ENCODE results near the gene NRG2. TPM values are rescaled to one million over a fixed set of nuclear protein-coding genes. Genes with fewer than 3 reads are reported as not detected.

Gene NRG2
- total RNA-seq, 1 experiment from 2014 or later, result 0.91 TPM

- POLR2A ChIA-PET, result interaction anchor here (0.7 to 1.4 kb wide), 2 partner anchors 17 to 30 kb away, joined by 3 to 6 read pairs; no protein-coding TSS in a partner anchor
- H3K4me3 ChIP-seq (replicated peaks in 1 of 2; ENCODE audit: low read depth in 1 of 2, low read length in 2 of 2), result peak overlapping the region; percentile 11 to 40; a peak in 3 of 4 replicates
Observed at GRCh38 chr5:139985290-139985689, 57.8 kb downstream of the NRG2 start.

More at GRCh38 chr5:139985290-139985689, 57.8 kb downstream of the NRG2 start:
- no TSS peak for BruUV-seq (replicated peaks)
- intact Hi-C loops (cut with micrococcal nuclease), result no loop called here
- Histone ChIP-seq H4K20me1 (ENCODE audit: insufficient read depth) (no peaks in the 10 kb centered on the region), H3K9ac (ENCODE audit: low read length) (peak overlapping the region; percentile 51), H2AFZ (ENCODE audit: low read depth, low read length, poor library complexity, severe bottlenecking) (peak overlapping the region; percentile 30), H3K27me3 (ENCODE audit: insufficient read depth, low read length) (no peaks in the 10 kb centered on the region), H3K4me1 (ENCODE audit: control insufficient read depth in 1 of 2, insufficient read depth in 2 of 2, low read length in 2 of 2) (peaks cover 20 to 45% of the 10 kb centered on the region in 2 experiments), H3K36me3 (ENCODE audit: control insufficient read depth in 1 of 2, insufficient read depth in 2 of 2, low read length in 2 of 2) (no peaks in the 10 kb centered on the region), H3K4me2 (ENCODE audit: low read length) (peak overlapping the region; percentile 76), H3K27ac (ENCODE audit: low read depth, low read length) (peak overlapping the region; percentile 56), H3K9me2 (ENCODE audit: insufficient read depth) (no peaks in the 10 kb centered on the region), H3K9me3 (ENCODE audit: control insufficient read depth in 1 of 2, insufficient read depth in 1 of 2, low read depth in 1 of 2, low read length in 2 of 2) (no peaks in the 10 kb centered on the region), H3K79me2 (ENCODE audit: insufficient read depth, low read length) (no peaks in the 10 kb centered on the region)
- no peak for TF ChIP-seq EZH2phosphoT487 (IDR thresholded peaks at IDR 0.05; ENCODE audit: borderline replicate concordance)
- no peak for TF ChIP-seq FOSL1 (IDR thresholded peaks at IDR 0.05; ENCODE audit: low read depth)
- no peak; the same call in 1 of the 2 replicates for TF ChIP-seq SIN3A (IDR thresholded peaks at IDR 0.05; ENCODE audit: low read depth)
- no peak for TF ChIP-seq SRF (IDR thresholded peaks at IDR 0.05; ENCODE audit: low read depth)
- TF ChIP-seq ELF1 (IDR thresholded peaks at IDR 0.05; ENCODE audit: borderline replicate concordance, low read depth), result no peak
- TF ChIP-seq POLR2A (IDR thresholded peaks at IDR 0.05; ENCODE audit: borderline replicate concordance, extremely low read depth, insufficient read depth, insufficient read length), result no peak
- TF ChIP-seq MAX (IDR thresholded peaks at IDR 0.05), result no peak
- TF ChIP-seq REST (IDR thresholded peaks at IDR 0.05; ENCODE audit: low read depth), result no peak
- TF ChIP-seq, protein P1, sequence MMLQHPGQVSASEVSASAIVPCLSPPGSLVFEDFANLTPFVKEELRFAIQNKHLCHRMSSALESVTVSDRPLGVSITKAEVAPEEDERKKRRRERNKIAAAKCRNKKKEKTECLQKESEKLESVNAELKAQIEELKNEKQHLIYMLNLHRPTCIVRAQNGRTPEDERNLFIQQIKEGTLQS (IDR thresholded peaks at IDR 0.05), result no peak
- no peak for TF ChIP-seq POLR2AphosphoS5 (IDR thresholded peaks at IDR 0.05; ENCODE audit: low read depth, low read length)
- TF ChIP-seq JUND (IDR thresholded peaks at IDR 0.05), result no peak
- no peak for TF ChIP-seq CBX3 (IDR thresholded peaks at IDR 0.05; ENCODE audit: low read depth)
- TF ChIP-seq EZH2 (IDR thresholded peaks at IDR 0.05), result no peak
- no peak for TF ChIP-seq RAD21 (IDR thresholded peaks at IDR 0.05; ENCODE audit: low read depth)
- TF ChIP-seq CEBPB (IDR thresholded peaks at IDR 0.05; ENCODE audit: low read depth), result no peak
- TF ChIP-seq, protein P2, sequence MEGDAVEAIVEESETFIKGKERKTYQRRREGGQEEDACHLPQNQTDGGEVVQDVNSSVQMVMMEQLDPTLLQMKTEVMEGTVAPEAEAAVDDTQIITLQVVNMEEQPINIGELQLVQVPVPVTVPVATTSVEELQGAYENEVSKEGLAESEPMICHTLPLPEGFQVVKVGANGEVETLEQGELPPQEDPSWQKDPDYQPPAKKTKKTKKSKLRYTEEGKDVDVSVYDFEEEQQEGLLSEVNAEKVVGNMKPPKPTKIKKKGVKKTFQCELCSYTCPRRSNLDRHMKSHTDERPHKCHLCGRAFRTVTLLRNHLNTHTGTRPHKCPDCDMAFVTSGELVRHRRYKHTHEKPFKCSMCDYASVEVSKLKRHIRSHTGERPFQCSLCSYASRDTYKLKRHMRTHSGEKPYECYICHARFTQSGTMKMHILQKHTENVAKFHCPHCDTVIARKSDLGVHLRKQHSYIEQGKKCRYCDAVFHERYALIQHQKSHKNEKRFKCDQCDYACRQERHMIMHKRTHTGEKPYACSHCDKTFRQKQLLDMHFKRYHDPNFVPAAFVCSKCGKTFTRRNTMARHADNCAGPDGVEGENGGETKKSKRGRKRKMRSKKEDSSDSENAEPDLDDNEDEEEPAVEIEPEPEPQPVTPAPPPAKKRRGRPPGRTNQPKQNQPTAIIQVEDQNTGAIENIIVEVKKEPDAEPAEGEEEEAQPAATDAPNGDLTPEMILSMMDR (IDR thresholded peaks at IDR 0.05 in 2 of 3, conservative IDR thresholded peaks at IDR 0.05 in 1 of 3; ENCODE audit: borderline replicate concordance in 1 of 3, insufficient read depth in 1 of 3, low read depth in 2 of 3, low read length in 2 of 3), result no peak
- TF ChIP-seq TCF7L2 (IDR thresholded peaks at IDR 0.05; ENCODE audit: borderline replicate concordance, extremely low read depth, insufficient read depth, insufficient read length), result no peak
- RAD21 ChIA-PET (ENCODE audit: low non-redundant PET in 1 of 2, low total read pairs in 2 of 2, uncharacterized antibody in 2 of 2, unreplicated experiment in 2 of 2), result interaction anchor here (1.2 to 1.4 kb wide), 2 partner anchors 16 to 88 kb away, joined by 3 to 4 read pairs; no protein-coding TSS in a partner anchor
- CTCF ChIA-PET, result interaction anchor here (1.6 kb wide), 1 partner anchor 16 kb away, joined by 15 read pairs; no protein-coding TSS in a partner anchor
- DNase-seq (ENCODE audit: low read depth, low spot score) (no peak), ATAC-seq (peak; percentile 44)
